ENCODE data around the gene DELE1. TPM values are rescaled to one million over a fixed set of nuclear protein-coding genes. Genes with fewer than 3 reads are reported as not detected.

The DELE1 gene
- total RNA-seq, 4 donors from 2014 or later = 47.2 to 67.2 (median 49.2) TPM

DNA sequence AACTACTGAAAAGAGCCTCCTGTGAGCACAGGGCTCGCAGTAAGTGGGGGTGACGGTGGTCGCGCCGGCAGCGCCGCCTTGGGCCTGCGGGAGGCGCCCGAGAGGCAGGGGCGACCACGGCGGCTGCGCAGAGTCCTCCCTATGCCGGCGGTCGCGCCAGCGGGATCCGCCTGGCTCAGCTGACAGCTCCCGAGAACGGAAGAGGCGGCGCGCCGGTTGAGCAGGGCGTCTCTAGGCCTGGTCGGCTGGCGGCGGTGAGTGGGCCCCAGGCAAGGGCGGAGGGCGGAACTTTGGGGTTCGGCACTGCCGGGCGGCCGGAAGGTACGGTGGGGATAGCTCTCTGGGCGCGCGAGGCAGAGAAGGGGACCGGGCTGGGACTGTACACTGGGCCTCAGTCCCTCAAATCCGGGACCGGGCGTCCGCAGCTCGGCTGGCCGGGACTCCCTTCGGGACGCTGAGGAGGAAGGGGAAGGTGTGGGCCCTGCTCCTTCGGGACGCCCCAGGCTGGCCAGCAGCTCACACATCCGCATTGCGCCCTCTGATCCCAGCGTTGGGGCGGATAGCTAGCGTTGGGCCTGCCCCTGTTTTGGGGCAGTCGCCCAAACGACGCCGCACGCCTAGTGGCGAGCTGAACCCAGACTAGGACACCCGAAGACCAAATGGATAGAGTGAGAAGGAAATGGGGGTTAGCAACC is 45.4 kb downstream of the DELE1 start, which contains the start of gene RNF14:
TSS of gene RNF14 (plus strand) at position 192 of the 695 bp plus-strand sequence. CDS start 4,484 bp downstream, outside the sequence.
- DNase-seq (ENCODE audit: low spot score in 2 of 2) = peak; percentile 92 to 98
- H3K4me3 ChIP-seq (ENCODE audit: low read depth, poor library complexity, severe bottlenecking) = peak within 1 kb of the TSS; percentile 51
- intact Hi-C loops (cut with DNase I; ENCODE audit: low total_unique reads) = no loop called here
- TF ChIP-seq POLR2A (IDR thresholded peaks at IDR 0.05) = peak in 1 of 2 donors; percentile 70
- TF ChIP-seq, protein P1, sequence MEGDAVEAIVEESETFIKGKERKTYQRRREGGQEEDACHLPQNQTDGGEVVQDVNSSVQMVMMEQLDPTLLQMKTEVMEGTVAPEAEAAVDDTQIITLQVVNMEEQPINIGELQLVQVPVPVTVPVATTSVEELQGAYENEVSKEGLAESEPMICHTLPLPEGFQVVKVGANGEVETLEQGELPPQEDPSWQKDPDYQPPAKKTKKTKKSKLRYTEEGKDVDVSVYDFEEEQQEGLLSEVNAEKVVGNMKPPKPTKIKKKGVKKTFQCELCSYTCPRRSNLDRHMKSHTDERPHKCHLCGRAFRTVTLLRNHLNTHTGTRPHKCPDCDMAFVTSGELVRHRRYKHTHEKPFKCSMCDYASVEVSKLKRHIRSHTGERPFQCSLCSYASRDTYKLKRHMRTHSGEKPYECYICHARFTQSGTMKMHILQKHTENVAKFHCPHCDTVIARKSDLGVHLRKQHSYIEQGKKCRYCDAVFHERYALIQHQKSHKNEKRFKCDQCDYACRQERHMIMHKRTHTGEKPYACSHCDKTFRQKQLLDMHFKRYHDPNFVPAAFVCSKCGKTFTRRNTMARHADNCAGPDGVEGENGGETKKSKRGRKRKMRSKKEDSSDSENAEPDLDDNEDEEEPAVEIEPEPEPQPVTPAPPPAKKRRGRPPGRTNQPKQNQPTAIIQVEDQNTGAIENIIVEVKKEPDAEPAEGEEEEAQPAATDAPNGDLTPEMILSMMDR (IDR thresholded peaks at IDR 0.05) = peak in 1 of 3 donors; percentile 81
- WGBS, 2 donors = 0 to 1% methylated on average over 16 to 63 of the region's 63 CpGs

DNA sequence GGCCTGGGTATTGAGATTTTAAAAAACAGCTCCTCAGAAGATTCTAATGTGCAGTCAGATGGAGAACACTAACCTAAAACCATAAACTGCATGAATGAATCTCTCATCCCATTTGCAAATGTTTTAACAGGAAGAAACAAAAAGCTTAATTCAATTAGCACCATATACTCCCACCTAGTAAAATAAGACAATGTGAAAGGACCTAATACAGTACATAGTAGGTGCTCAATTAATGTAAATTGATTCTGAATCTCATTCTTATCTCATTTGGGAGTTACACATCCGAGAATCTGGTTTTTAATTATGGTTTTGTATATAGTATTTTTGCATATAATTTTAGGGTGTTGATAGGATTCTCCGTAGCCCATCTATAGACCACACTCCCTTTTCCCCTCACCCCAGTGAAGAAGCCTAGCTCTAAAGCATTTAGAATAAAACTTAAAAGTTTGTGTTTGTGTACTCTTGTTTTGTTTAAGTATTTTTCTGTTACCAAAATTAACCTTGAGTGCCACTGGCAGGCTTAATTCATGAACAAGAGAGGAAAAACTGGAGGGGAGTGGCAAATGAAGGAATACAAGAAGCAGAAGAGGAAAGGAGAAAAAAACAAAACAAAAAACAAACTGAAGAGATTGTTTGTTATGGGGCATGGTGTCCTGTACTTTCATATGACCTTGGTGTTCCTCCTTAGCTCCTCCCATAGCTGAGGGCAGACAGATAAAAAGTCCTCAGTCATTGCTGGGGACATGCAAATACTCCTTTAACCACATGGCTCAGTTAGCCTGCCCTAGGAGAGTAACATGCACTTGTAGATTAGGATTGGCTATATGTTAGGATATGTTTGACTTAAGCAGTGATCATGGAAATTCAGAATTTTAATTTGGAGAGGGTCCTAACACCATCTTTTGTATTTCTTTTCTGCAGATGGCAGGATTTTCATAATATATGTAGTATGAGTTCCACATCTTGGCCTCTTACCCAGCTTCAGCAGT is 46.4 kb downstream of the DELE1 start:
- TF ChIP-seq, protein P1 (IDR thresholded peaks at IDR 0.05) = no peak
- no peak for TF ChIP-seq POLR2A (IDR thresholded peaks at IDR 0.05)
- DNase-seq (ENCODE audit: low spot score in 2 of 2) = no peak
- intact Hi-C loops (cut with DNase I; ENCODE audit: low total_unique reads) = no loop called here
- WGBS, 2 donors = 55 to 68% methylated on average over 2 of the region's 2 CpGs
- H3K4me3 ChIP-seq (ENCODE audit: low read depth, poor library complexity, severe bottlenecking) = peak overlapping the region; percentile 51

DNA sequence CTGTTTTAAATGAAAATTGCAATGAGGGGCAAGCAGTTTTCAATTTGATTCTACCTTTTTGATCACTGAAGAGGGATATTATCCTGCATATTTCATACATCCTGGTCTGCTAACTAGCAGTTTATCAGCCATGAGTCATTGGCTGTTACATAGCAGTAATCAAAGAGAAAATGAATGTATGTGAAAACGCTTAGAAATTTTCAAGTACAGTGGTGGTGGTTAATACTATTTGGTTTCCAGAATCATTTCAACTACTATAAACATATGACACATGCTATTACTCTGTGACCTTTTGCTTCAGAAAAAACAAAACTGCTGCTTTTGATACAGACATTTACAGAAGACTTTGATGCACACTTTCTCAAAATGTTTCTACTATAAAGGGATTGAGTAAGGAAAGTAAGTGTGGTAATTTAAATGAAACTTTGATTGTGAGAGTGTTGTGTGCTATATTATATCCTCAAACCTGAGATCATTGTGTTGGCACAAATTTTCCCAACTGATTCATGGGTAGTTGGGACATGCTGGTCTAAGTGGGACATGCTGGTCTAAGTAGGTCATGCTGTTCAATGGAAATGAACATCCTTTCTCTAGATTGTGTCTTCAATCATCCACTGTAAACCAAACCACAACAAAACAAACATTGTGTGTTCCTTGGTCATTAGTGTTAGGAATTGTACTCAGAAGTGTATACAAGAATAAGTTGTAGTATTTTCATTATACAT is 50.4 kb downstream of the DELE1 start:
- 75 to 79% methylated on average over 1 of the region's 1 CpG for WGBS, 2 donors
- DNase-seq (ENCODE audit: low spot score in 2 of 2) = no peak
- no peak for TF ChIP-seq POLR2A (IDR thresholded peaks at IDR 0.05)
- TF ChIP-seq, protein P1 (IDR thresholded peaks at IDR 0.05) = no peak
- intact Hi-C loops (cut with DNase I; ENCODE audit: low total_unique reads) = no loop called here
- no peak overlapping the region for H3K4me3 ChIP-seq (ENCODE audit: low read depth, poor library complexity, severe bottlenecking)

- DNase-seq (ENCODE audit: low spot score in 2 of 2) = no peak
- TF ChIP-seq, protein P1 (IDR thresholded peaks at IDR 0.05) = no peak
- TF ChIP-seq POLR2A (IDR thresholded peaks at IDR 0.05) = no peak
- WGBS, 2 donors = 54 to 72% methylated on average over 6 of the region's 6 CpGs
- no peak overlapping the region for H3K4me3 ChIP-seq (ENCODE audit: low read depth, poor library complexity, severe bottlenecking)
- intact Hi-C loops (cut with DNase I; ENCODE audit: low total_unique reads) = no loop called here
Observed at GRCh38 chr5:141976176-141976575, 52.5 kb downstream of the DELE1 start.

GRCh38 chr5:141978389-141978788 is 54.7 kb downstream of the DELE1 start:
- TF ChIP-seq POLR2A (IDR thresholded peaks at IDR 0.05) = no peak
- TF ChIP-seq, protein P1 (IDR thresholded peaks at IDR 0.05) = no peak
- DNase-seq (ENCODE audit: low spot score in 2 of 2) = no peak
- no peak overlapping the region for H3K4me3 ChIP-seq (ENCODE audit: low read depth, poor library complexity, severe bottlenecking)
- intact Hi-C loops (cut with DNase I; ENCODE audit: low total_unique reads) = no loop called here

Measured in lower leg skin (tissue), 4 donors.